DND-41 (cell line): Measurements from ENCODE around the gene IL17F.

ENCODE experiments used
- ATAC-seq: fragments of 200-7000 bp; cut with Tn5 transposase; 3 replicates; pipeline ENCODE4 v1.9.1; 2021; ENCODE audit warnings: low read depth; ENCODE audit not compliant: insufficient read depth
- DNase-seq: peaks from one replicate; pipeline ENCODE4 v3.0.0-alpha.2; 2020
- H2AFZ ChIP-seq: 2 replicates; pipeline ENCODE4 v1.6.0; 2012; ENCODE audit warnings: low read depth, low read length
- H3K27ac ChIP-seq: 2 replicates; pipeline ENCODE4 v1.5.1; 2012; ENCODE audit warnings: low read length, inconsistent platforms
- H3K27me3 ChIP-seq: fragments of 200-600 bp; sonication (generic); 2 replicates; pipeline ENCODE4 v1.6.0; 2012; ENCODE audit warnings: low read length, mild to moderate bottlenecking, inconsistent platforms; ENCODE audit not compliant: insufficient read depth, poor library complexity
- H3K36me3 ChIP-seq: 2 replicates; pipeline ENCODE4 v1.5.1; 2012; ENCODE audit warnings: low read length, inconsistent platforms; ENCODE audit not compliant: insufficient read depth
- H3K4me1 ChIP-seq: 2 replicates; pipeline ENCODE4 v1.5.1; 2012; ENCODE audit warnings: mild to moderate bottlenecking, low read length; ENCODE audit not compliant: insufficient read depth
- H3K4me2 ChIP-seq: 2 replicates; pipeline ENCODE4 v1.6.0; 2012; ENCODE audit warnings: mild to moderate bottlenecking, moderate library complexity, low read length, inconsistent platforms; ENCODE audit not compliant: insufficient read depth
- H3K4me3 ChIP-seq, 2 experiments: fragments of 200-600 bp in 1 of 2; shearing (Covaris generic) in 1 of 2; 2 replicates each; pipeline ENCODE4 v1.5.1; 2012 to 2016; ENCODE audit warnings: inconsistent platforms in 2 of 2, low read length in 2 of 2, mild to moderate bottlenecking in 2 of 2, low read depth in 1 of 2, moderate library complexity in 1 of 2
- H3K79me2 ChIP-seq: 2 replicates; pipeline ENCODE4 v1.6.0; 2012; ENCODE audit warnings: low read length, inconsistent platforms; ENCODE audit not compliant: insufficient read depth
- H3K9ac ChIP-seq: 2 replicates; pipeline ENCODE4 v1.6.0; 2012; ENCODE audit warnings: low read depth, mild to moderate bottlenecking, inconsistent platforms, low read length, moderate library complexity
- H3K9me3 ChIP-seq: 2 replicates; pipeline ENCODE4 v1.5.1; 2012; ENCODE audit warnings: low read length, moderate library complexity, mild to moderate bottlenecking, inconsistent platforms; ENCODE audit not compliant: insufficient read depth, severe bottlenecking
- H4K20me1 ChIP-seq: 2 replicates; pipeline ENCODE4 v1.6.0; 2012; ENCODE audit warnings: low read length; ENCODE audit not compliant: insufficient read depth
- CTCF ChIP-seq: IDR thresholded peaks from 2 replicates; pipeline ENCODE4 v1.5.1; 2012; ENCODE audit warnings: borderline replicate concordance, low read length, moderate library complexity, mild to moderate bottlenecking; ENCODE audit not compliant: poor library complexity, severe bottlenecking; ENCODE audit errors: extremely low read depth
- EZH2 ChIP-seq: IDR thresholded peaks from 3 replicates; pipeline ENCODE4 v1.6.1; 2012; ENCODE audit warnings: borderline replicate concordance, low read depth, mild to moderate bottlenecking, moderate library complexity, low read length, inconsistent platforms; ENCODE audit not compliant: severe bottlenecking

Gene IL17F

GRCh38 chr6:52233975-52234823 is 10.1 kb downstream of the IL17F start:
- Histone ChIP-seq H3K79me2 (no peaks in the 10 kb centered on the region), H3K27ac (no peak overlapping the region), H3K4me3 (no peak overlapping the region), H3K9me3 (no peaks in the 10 kb centered on the region), H4K20me1 (no peaks in the 10 kb centered on the region), H3K27me3 (no peaks in the 10 kb centered on the region), H3K4me2 (no peak overlapping the region), H3K36me3 (no peaks in the 10 kb centered on the region), H2AFZ (peak overlapping the region; percentile 24; the same call in 1 of the 2 replicates), H3K4me1 (peaks cover 8% of the 10 kb centered on the region), H3K9ac (no peak overlapping the region)
- TF ChIP-seq CTCF (peak; percentile 86), EZH2 (no peak)
- ATAC-seq, result peak; percentile 90
- DNase-seq, result peak; percentile 57

GRCh38 chr6:52233005-52233404 is 11.3 kb downstream of the IL17F start:
- no peak overlapping the region for H2AFZ ChIP-seq
- H3K27ac ChIP-seq, result no peak overlapping the region
- ATAC-seq (no peak), DNase-seq (no peak)
- no peak overlapping the region for H3K4me3 ChIP-seq
- no peaks in the 10 kb centered on the region for H3K27me3 ChIP-seq
- no peak overlapping the region for H3K9ac ChIP-seq
- no peak overlapping the region for H3K4me2 ChIP-seq
- no peaks in the 10 kb centered on the region for H3K9me3 ChIP-seq
- TF ChIP-seq CTCF, result no peak
- no peak for TF ChIP-seq EZH2
- H3K4me1 ChIP-seq, result peaks cover 8% of the 10 kb centered on the region
- no peaks in the 10 kb centered on the region for H3K79me2 ChIP-seq
- H3K36me3 ChIP-seq, result no peaks in the 10 kb centered on the region
- H4K20me1 ChIP-seq, result no peaks in the 10 kb centered on the region

- Histone ChIP-seq H3K4me3 (no peak overlapping the region), H3K9me3 (no peaks in the 10 kb centered on the region), H3K79me2 (no peaks in the 10 kb centered on the region), H3K4me2 (no peak overlapping the region), H3K9ac (no peak overlapping the region), H3K4me1 (peaks cover 14% of the 10 kb centered on the region), H3K36me3 (no peaks in the 10 kb centered on the region), H3K27me3 (no peaks in the 10 kb centered on the region), H3K27ac (no peak overlapping the region), H4K20me1 (no peaks in the 10 kb centered on the region), H2AFZ (no peak overlapping the region)
- no peak for DNase-seq
- ATAC-seq, result no peak
- TF ChIP-seq EZH2, result no peak
- no peak for TF ChIP-seq CTCF
Measured at GRCh38 chr6:52231406-52232127, 12.7 kb downstream of the IL17F start.
